Left ventricle myocardium inferior (tissue), 1 donor: ENCODE results near the gene MRGPRF. TPM values are rescaled to one million over a fixed set of nuclear protein-coding genes. Genes with fewer than 3 reads are reported as not detected.

Experiments
- DNase-seq: peaks from one replicate; pipeline ENCODE4 v3.0.0-alpha.2; 2020
- H3K27ac ChIP-seq: fragments of 200-600 bp; replicated peaks from 2 replicates; pipeline ENCODE4 v1.8.0; 2021
- H3K27me3 ChIP-seq: fragments of 200-600 bp; 2 replicates; pipeline ENCODE4 v1.8.0; 2021; ENCODE audit warnings: low read depth
- H3K36me3 ChIP-seq: fragments of 200-600 bp; 2 replicates; pipeline ENCODE4 v1.8.0; 2021
- H3K4me1 ChIP-seq: fragments of 200-600 bp; 2 replicates; pipeline ENCODE4 v1.8.0; 2021
- H3K4me3 ChIP-seq: fragments of 200-600 bp; 2 replicates; pipeline ENCODE4 v1.8.0; 2021; ENCODE audit warnings: mild to moderate bottlenecking, moderate library complexity
- H3K9me3 ChIP-seq: fragments of 200-600 bp; replicated peaks from 2 replicates; pipeline ENCODE4 v1.8.0; 2021
- intact Hi-C: fragments of 100-400 bp; cut with micrococcal nuclease; formaldehyde crosslinking; loops from one replicate; pipeline ENCODE4 v1.11.0; 2022
- total RNA-seq: library from RNA; stranded (reverse); fragmentation: NEBNext Ultra II Directional; extraction: Animal tissue kit (Norgen Biotek cat#: 25700); gene quantifications from one replicate; pipeline ENCODE4 v1.2.1, GENCODE V29; 2021
- TF ChIP-seq, protein P1 (sequence below): fragments of 200-600 bp; IDR thresholded peaks from 2 replicates; pipeline ENCODE4 v1.8.0; 2021; ENCODE audit warnings: antibody characterized with exemption, mild to moderate bottlenecking, borderline replicate concordance
- donor health status: DM: no; HTN: yes; CAD: no; lungs with severe emphysema.

The MRGPRF gene
- total RNA-seq, 1 donor from 2014 or later = 3.9 TPM

DNA sequence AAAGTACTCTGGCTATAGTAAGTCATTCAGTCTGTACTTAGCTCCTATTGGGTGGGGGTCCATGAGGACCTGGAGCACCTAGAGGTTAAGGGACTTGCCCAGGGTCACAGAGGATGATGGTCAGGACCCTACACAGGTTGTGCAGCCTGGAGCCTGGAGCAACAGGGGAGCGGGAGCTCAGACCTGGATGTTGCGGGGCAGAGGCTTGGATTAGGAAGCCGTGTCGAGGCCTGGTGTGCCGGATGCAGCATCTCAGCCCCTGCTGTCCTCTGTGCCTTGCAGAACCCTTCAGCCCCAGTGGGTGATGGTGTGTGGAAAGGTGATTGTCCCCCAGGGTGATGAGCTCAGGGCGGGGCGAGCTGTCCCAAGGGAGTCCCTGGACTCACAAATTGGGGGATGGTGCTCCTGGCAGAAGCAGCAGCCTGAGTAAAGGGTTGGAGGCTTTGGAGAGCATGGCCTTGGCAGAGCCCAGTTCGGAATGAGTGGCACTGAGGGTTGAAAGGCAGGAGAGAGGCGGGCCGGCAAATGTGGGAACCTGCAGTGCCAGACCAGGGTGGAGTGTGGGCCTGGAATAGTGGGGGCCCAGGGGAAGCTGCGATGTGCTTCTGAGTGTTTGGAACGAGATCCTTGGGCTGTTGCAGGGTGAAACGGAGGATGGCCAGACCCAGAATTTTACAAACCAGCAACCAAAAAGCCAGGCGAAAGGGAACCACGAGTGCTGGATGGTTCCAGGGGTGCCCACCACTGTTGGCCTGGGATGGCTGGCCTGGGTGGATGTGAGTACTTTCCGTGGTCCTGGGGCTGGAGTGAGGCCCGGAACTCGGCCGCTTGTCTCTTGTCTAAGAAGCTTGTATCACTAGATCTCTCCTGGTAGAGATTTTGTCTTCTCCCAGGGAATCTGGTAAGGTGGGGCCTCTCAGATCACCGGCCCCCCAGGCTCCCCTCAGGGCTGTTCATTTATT lies 38.6 kb upstream of the MRGPRF start:
- intact Hi-C loops = no loop called here
- DNase-seq = no peak
- TF ChIP-seq, protein P1, sequence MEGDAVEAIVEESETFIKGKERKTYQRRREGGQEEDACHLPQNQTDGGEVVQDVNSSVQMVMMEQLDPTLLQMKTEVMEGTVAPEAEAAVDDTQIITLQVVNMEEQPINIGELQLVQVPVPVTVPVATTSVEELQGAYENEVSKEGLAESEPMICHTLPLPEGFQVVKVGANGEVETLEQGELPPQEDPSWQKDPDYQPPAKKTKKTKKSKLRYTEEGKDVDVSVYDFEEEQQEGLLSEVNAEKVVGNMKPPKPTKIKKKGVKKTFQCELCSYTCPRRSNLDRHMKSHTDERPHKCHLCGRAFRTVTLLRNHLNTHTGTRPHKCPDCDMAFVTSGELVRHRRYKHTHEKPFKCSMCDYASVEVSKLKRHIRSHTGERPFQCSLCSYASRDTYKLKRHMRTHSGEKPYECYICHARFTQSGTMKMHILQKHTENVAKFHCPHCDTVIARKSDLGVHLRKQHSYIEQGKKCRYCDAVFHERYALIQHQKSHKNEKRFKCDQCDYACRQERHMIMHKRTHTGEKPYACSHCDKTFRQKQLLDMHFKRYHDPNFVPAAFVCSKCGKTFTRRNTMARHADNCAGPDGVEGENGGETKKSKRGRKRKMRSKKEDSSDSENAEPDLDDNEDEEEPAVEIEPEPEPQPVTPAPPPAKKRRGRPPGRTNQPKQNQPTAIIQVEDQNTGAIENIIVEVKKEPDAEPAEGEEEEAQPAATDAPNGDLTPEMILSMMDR = no peak
- Histone ChIP-seq H3K27me3 (no peaks in the 10 kb centered on the region), H3K36me3 (peaks cover 19% of the 10 kb centered on the region), H3K4me1 (peaks cover 76% of the 10 kb centered on the region), H3K27ac (peak overlapping the region; percentile 90), H3K9me3 (no peaks in the 10 kb centered on the region), H3K4me3 (peak overlapping the region; percentile 32)

DNA sequence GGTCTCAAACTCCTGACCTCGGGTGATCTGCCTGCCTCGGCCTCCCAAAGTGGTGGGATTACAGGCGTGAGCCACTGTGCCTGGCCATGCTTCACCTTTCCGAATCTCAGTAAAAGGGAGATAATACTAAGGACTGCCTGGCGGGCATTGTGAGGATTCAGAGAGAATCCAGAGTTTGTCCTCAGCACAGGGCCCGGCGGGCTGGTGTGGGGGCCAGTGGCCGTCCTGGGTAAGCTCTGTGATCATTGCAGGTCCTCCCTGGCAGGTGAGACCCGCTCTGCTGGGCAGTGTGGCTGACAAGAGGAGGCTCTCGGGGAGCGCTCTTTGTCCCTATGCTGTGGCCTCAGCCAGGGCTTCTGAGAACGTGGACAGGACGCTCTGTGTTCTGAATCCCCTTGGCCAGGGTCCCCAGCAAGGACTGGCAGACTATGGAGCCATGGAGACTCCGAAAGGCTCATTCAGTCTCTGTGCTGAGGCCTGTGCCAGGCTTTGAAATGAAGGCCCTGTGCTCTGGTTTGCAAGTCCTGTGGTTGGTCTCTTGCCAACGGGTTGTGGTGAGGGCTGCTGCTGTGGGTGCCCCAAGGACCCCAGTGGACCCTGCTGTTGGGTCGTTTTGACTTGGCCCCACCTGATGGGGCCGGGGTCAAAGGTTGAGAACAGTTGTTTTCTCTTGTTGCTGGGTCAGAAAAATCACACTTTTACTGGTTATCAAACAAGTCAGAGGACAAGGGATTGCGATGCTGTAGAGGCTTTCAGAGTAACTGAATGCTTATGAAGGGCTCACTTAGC lies 37.7 kb upstream of the MRGPRF start:
- TF ChIP-seq, protein P1 = no peak
- Histone ChIP-seq H3K27me3 (no peaks in the 10 kb centered on the region), H3K4me3 (peak overlapping the region; percentile 82), H3K27ac (peak overlapping the region; percentile 90), H3K36me3 (peaks cover 18% of the 10 kb centered on the region), H3K9me3 (no peaks in the 10 kb centered on the region), H3K4me1 (peaks cover 67% of the 10 kb centered on the region)
- intact Hi-C loops = no loop called here
- DNase-seq = no peak

DNA sequence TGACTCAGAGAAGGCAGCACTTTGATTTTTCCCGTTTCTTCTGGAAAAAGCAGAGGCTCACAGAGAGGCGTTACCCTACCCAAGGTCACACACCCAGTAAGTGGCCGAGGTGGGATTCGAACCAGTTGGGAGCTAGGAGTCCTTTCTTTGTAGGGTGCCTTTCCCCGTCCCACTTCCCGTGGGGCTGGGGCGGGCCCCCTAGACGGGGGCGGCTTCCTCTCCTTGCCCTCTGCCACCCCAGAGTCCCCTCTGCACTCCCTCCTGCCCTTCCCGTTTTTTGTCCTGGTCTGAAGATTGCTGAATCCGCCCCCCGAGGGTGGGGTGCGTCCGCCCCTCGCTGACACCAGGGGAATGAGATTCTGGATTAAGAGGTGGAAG lies 36.4 kb upstream of the MRGPRF start:
- peaks cover 7% of the 10 kb centered on the region for H3K36me3 ChIP-seq
- peaks cover 63% of the 10 kb centered on the region for H3K4me1 ChIP-seq
- DNase-seq = no peak
- intact Hi-C loops = no loop called here
- no peaks in the 10 kb centered on the region for H3K9me3 ChIP-seq
- peak overlapping the region; percentile 82 for H3K4me3 ChIP-seq
- no peaks in the 10 kb centered on the region for H3K27me3 ChIP-seq
- peak overlapping the region; percentile 90 for H3K27ac ChIP-seq
- TF ChIP-seq, protein P1 = no peak

DNA sequence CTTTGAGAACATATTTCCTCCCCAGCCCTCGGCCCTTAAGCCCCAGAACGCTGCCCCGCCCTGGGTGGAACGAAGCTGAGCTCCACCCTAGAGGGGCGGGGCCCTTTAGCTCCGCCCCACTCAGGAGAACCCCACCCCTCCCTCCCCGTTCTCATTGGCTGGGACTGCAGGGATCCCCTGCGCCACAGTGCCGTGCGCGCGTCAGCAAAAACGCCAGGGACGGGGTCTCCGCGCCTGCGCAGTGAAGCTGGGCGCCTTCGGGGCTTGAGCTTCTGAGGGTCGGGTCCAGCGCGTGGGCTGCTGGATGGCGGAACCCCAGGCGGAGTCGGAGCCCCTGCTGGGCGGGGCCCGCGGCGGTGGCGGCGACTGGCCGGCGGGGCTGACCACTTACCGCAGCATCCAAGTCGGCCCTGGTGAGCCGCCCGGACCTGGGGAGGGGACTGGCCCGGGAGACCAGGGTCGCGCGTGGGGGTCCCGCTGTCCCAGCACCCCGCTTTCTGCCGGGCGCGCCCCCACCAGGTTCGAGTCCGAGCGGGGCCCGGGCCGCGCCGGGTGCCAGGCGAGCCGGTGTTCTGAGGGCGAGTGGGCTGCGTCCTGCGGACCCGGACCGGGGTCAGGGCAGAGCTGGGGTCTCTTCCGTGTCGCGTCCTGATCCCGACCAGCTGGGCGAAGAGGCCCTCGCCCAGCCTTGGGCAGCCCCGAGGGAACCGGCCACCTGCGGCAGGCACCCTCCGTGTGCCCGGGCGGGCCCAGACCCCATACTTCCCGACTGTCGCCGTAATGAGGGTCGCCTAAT lies 35.8 kb upstream of the MRGPRF start, which contains the start of gene TPCN2:
TSS of gene TPCN2 (plus strand) at position 239 of the 796 bp plus-strand sequence. CDS start at position 305, 66 bp downstream.
- DNase-seq = peak; percentile 92
- Histone ChIP-seq H3K4me1 (peaks cover 57% of the 10 kb centered on the region), H3K27me3 (no peaks in the 10 kb centered on the region), H3K4me3 (peak within 1 kb of the TSS; percentile 82), H3K9me3 (no peaks in the 10 kb centered on the region), H3K36me3 (peaks cover 2% of the 10 kb centered on the region), H3K27ac (peak within 1 kb of the TSS; percentile 90)
- intact Hi-C loops = no loop called here
- TF ChIP-seq, protein P1 = no peak
